Effector memory CD8-positive, alpha-beta T cell (primary cell): ENCODE measurements around the gene ST6GALNAC6.
"Not testable (repeated sequence)": the region's sequence is repeated elsewhere in the genome, so short reads cannot be mapped to it uniquely, and the experiment has no call there.

Experiments used
- ATAC-seq: fragments of 150-1000 bp; cut with Tn5 transposase; replicated peaks from 2 replicates; pipeline ENCODE4 v1.10.0; 2021; ENCODE audit warnings: mild to moderate bottlenecking, moderate library complexity
- DNase-seq, 3 experiments: peaks; one replicate each; pipeline ENCODE4 v3.0.0; 2021
- H3K27ac Mint-ChIP-seq, 2 donors: one replicate each; pipeline ENCODE4 v1.8.0; 2022; ENCODE audit warnings: mild to moderate bottlenecking in 2 of 2, mixed read lengths in 2 of 2, moderate library complexity in 2 of 2
- H3K27me3 Mint-ChIP-seq, 2 donors: one replicate each; pipeline ENCODE4 v1.8.0; 2022; ENCODE audit warnings: mixed read lengths in 2 of 2
- H3K36me3 Mint-ChIP-seq: one replicate; pipeline ENCODE4 v1.8.0; 2022; ENCODE audit warnings: mild to moderate bottlenecking, moderate library complexity, mixed read lengths; ENCODE audit not compliant: insufficient read depth
- H3K4me1 Mint-ChIP-seq, 2 donors: one replicate each; pipeline ENCODE4 v1.8.0; 2022; ENCODE audit warnings: low read depth in 2 of 2, mixed read lengths in 2 of 2
- H3K4me3 Mint-ChIP-seq, 2 donors: one replicate each; pipeline ENCODE4 v1.8.0; 2022; ENCODE audit warnings: mild to moderate bottlenecking in 2 of 2, mixed read lengths in 2 of 2, moderate library complexity in 2 of 2
- H3K9me3 Mint-ChIP-seq, 2 donors: one replicate each; pipeline ENCODE4 v1.8.0; 2022; ENCODE audit warnings: mixed read lengths in 2 of 2

The ST6GALNAC6 gene

DNA sequence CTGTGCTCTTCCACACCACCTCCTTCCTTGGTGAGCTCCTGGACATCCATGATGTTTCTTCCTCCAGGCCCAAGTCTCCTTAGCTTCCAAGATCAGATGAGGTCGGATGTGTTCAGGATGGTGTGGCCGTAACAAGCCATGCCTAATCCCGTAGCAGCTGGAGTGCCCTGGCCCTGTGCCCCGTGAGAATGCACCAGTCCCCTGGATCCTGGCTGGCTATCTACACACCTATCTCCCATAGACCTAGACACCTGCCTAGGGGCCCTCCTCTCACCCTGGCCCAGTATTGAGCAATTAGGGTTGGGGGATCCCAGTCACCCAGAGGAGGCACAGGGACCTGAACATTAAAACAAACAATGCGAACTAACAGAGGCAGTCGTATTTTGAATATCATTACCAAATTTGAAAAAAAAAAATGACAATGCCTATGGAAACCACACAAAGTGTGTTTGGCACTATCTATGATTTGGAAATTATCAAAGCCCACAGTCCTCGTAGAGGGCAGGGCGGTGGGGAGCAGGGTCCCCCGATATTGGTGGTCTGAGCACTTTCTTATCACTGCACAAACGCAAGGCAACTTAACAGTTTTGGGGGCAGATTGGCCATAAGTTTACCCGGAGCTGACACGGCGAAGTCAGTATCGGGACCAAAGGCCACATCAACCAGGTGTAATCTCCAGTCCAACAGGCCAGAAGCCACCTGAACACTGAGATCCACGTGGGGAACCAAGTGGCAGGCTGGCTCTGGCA lies 58.1 kb downstream of the ST6GALNAC6 start:
- H3K9me3 Mint-ChIP-seq = no peaks in the 10 kb centered on the region
- DNase-seq = no peak
- H3K4me1 Mint-ChIP-seq = peaks cover 0 to 1% of the 10 kb centered on the region in 2 donors
- no peak overlapping the region for H3K4me3 Mint-ChIP-seq
- no peaks in the 10 kb centered on the region for H3K27me3 Mint-ChIP-seq
- ATAC-seq = no peak
- H3K27ac Mint-ChIP-seq = peak overlapping the region in 1 of 2 donors; percentile 19
- no peaks in the 10 kb centered on the region for H3K36me3 Mint-ChIP-seq

DNA sequence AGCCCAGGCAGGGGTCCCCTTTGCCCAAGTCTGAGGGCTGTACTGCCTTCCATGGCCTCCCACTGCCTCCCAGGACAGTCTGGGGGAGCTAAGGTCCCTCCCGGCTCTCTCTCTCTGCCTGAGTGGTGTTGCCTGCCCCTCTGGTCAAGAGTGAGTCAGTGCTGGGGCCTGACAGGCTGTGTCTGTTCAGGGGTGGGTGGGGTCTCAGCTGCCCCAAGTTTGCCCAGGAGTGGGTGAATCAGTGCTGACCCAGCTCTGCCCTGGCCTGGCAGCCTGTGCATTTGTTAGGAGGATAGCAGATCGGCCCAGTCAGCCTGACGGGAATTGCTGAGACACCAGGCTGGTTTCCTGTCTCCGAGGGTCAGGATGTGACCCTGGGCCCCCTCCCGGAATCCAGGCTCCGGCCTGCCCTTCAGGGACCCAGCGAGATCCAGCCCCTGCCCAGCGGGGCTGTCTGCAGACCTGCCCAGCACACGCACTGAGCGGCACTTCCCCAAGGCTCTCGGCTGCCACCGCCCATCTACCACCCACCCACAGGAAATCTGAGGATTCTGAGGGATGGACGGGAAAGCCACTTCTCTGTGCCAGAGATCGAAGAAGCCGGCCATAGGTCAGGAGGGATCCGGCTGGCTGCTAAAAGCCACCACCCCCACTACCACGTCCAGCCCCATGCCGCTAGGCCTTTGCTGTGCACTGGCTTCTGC lies 60.9 kb downstream of the ST6GALNAC6 start:
- no peaks in the 10 kb centered on the region for H3K27me3 Mint-ChIP-seq
- H3K4me1 Mint-ChIP-seq = peaks cover 0 to 3% of the 10 kb centered on the region in 2 donors
- ATAC-seq = no peak
- no peaks in the 10 kb centered on the region for H3K36me3 Mint-ChIP-seq
- H3K9me3 Mint-ChIP-seq = no peaks in the 10 kb centered on the region
- no peak overlapping the region for H3K4me3 Mint-ChIP-seq
- no peak for DNase-seq
- no peak overlapping the region for H3K27ac Mint-ChIP-seq

DNA sequence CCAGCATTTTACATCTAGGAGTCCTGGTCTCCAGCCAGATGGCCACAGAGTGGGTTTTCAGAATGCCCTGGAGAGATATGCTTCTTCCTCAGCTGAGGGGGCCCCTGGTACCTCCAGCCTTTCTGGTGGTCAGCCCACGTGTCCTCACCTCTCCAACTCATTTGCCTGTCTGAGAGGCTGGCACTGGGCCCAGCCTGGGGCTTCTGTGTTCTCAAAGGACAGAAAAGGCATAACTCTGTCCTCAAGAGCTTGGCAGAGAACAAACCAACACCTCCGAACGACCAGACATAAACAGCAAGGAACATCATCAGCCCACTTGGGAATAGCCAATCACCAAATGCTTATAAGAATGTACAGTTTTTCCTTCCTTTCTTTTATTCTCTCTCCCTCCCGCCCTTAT lies 62.1 kb downstream of the ST6GALNAC6 start:
- H3K27ac Mint-ChIP-seq = peak overlapping the region; percentile 4 to 59
- no peak for DNase-seq
- peaks cover 0 to 4% of the 10 kb centered on the region in 2 donors for H3K4me1 Mint-ChIP-seq
- H3K4me3 Mint-ChIP-seq = no peak overlapping the region
- H3K9me3 Mint-ChIP-seq = no peaks in the 10 kb centered on the region
- H3K36me3 Mint-ChIP-seq = no peaks in the 10 kb centered on the region
- no peaks in the 10 kb centered on the region for H3K27me3 Mint-ChIP-seq
- ATAC-seq = no peak

DNA sequence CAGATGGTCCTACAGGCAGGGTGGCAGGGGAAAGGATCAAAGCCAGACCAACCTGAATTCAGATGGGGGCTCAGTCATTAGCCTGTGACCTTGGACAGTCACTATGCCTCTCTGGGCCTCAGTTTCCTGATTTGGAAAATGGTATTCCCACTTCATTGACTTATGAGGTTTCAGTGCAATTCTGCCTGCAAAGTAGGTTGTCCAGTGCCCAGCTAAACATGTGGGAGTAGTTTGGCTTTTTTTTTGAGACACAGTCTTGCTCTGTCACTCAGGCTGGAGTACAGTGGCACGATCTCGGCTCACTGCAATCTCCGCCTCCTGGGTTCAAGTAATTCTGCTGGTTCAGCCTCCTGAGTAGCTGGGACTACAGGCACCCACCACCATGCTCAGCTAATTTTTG lies 62.8 kb downstream of the ST6GALNAC6 start:
- H3K27ac Mint-ChIP-seq = peak overlapping the region in 1 of 2 donors; percentile 41
- H3K4me1 Mint-ChIP-seq, H3K9me3 Mint-ChIP-seq, ATAC-seq, H3K4me3 Mint-ChIP-seq, DNase-seq, H3K27me3 Mint-ChIP-seq, H3K36me3 Mint-ChIP-seq: not testable (repeated sequence)

DNA sequence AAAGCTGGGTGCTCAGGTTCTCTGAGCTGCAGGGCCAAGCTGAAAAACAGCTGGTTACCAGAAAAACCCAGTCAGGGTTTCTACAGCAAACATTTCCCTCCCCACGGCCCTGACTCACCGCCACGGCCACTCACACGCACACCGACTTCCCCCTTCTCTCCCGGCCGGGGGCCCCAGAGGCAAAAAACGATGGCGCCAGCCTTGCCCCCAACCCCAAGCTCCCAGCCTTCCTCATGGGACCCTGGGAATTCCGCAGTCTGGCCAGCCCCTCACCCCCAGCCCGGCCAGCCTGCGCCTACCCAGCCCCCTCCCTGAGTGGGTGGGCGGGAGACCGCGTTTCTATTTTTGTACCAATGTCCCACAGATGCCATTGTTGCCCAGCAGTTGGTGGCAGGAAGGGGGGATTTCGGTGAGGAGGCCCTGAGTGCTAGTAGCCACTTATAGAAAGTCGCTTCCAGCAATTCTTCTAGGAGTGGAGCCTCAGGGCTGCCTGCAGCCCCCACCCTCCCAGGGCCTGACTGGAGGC lies 63.3 kb downstream of the ST6GALNAC6 start:
- DNase-seq (no peak), ATAC-seq (no peak)
- Mint-ChIP-seq H3K27ac (peak overlapping the region in 1 of 2 donors; percentile 41), H3K27me3 (no peaks in the 10 kb centered on the region), H3K9me3 (no peaks in the 10 kb centered on the region), H3K36me3 (peaks cover 4% of the 10 kb centered on the region), H3K4me1 (peaks cover 0 to 3% of the 10 kb centered on the region in 2 donors), H3K4me3 (no peak overlapping the region)
